Measurements from ENCODE around the gene RFX8.

Gene RFX8

GRCh38 chr2:101405351-101405899 is 69.5 kb downstream of the RFX8 start:
- H3K4me3 ChIP-seq (ENCODE audit: low read depth, low read length), result no peak overlapping the region
- no peak for DNase-seq (ENCODE audit: low read depth)
- TF ChIP-seq CTCF (IDR thresholded peaks at IDR 0.05; ENCODE audit: insufficient read depth, low read depth, low read length, missing control alignments), result no peak

- H3K4me3 ChIP-seq (ENCODE audit: low read depth, low read length), result no peak overlapping the region
- no peak for TF ChIP-seq CTCF (IDR thresholded peaks at IDR 0.05; ENCODE audit: insufficient read depth, low read depth, low read length, missing control alignments)
- no peak for DNase-seq (ENCODE audit: low read depth)
These were observed 71.2 kb downstream of the RFX8 start for GRCh38 chr2:101403745-101404144.

- no peak for TF ChIP-seq CTCF (IDR thresholded peaks at IDR 0.05; ENCODE audit: insufficient read depth, low read depth, low read length, missing control alignments)
- DNase-seq (ENCODE audit: low read depth), result no peak
- H3K4me3 ChIP-seq (ENCODE audit: low read depth, low read length), result no peak overlapping the region
These were observed 72.3 kb downstream of the RFX8 start for GRCh38 chr2:101402630-101403029.

- no peak for TF ChIP-seq CTCF (IDR thresholded peaks at IDR 0.05; ENCODE audit: insufficient read depth, low read depth, low read length, missing control alignments)
- no peak for DNase-seq (ENCODE audit: low read depth)
- no peak overlapping the region for H3K4me3 ChIP-seq (ENCODE audit: low read depth, low read length)
These were observed 73.0 kb downstream of the RFX8 start for GRCh38 chr2:101401906-101402305.

- no peak for TF ChIP-seq CTCF (IDR thresholded peaks at IDR 0.05; ENCODE audit: insufficient read depth, low read depth, low read length, missing control alignments)
- no peak overlapping the region for H3K4me3 ChIP-seq (ENCODE audit: low read depth, low read length)
- no peak for DNase-seq (ENCODE audit: low read depth)
These were observed 73.6 kb downstream of the RFX8 start for GRCh38 chr2:101401326-101401665.

- H3K4me3 ChIP-seq (ENCODE audit: low read depth, low read length), result no peak overlapping the region
- DNase-seq (ENCODE audit: low read depth), result no peak
- TF ChIP-seq CTCF (IDR thresholded peaks at IDR 0.05; ENCODE audit: insufficient read depth, low read depth, low read length, missing control alignments), result no peak
These were observed 74.2 kb downstream of the RFX8 start for GRCh38 chr2:101400506-101401325.

GRCh38 chr2:101400048-101400447 is 74.9 kb downstream of the RFX8 start:
- no peak overlapping the region for H3K4me3 ChIP-seq (ENCODE audit: low read depth, low read length)
- no peak for TF ChIP-seq CTCF (IDR thresholded peaks at IDR 0.05; ENCODE audit: insufficient read depth, low read depth, low read length, missing control alignments)
- no peak for DNase-seq (ENCODE audit: low read depth)

All from GM12865 (cell line).